Measurements from ENCODE around the gene YEATS4. TPM values are rescaled to one million over a fixed set of nuclear protein-coding genes. Genes with fewer than 3 reads are reported as not detected.

YEATS4 gene
- total and polyA plus RNA-seq, 4 donors = 9.9 to 23.8 (median 15.5) TPM

GRCh38 chr12:69334158-69334557, 25.4 kb upstream of the YEATS4 start:
- Histone ChIP-seq H3K4me3 (ENCODE audit: low read depth in 1 of 3, low read length in 3 of 3) (no peak overlapping the region), H3K4me1 (ENCODE audit: control insufficient read depth in 4 of 4, insufficient read depth in 4 of 4, low read length in 3 of 4) (peaks cover 2 to 46% (median 26%) of the 10 kb centered on the region in 4 donors), H3K36me3 (ENCODE audit: control insufficient read depth in 4 of 4, insufficient read depth in 3 of 4, low read depth in 1 of 4, low read length in 3 of 4) (no peaks in the 10 kb centered on the region), H3K9me3 (ENCODE audit: control insufficient read depth in 4 of 4, low read length in 3 of 4) (no peaks in the 10 kb centered on the region), H3K27me3 (ENCODE audit: control insufficient read depth in 4 of 4, insufficient read depth in 4 of 4, low read length in 3 of 4) (no peaks in the 10 kb centered on the region), H3K27ac (ENCODE audit: low read depth in 1 of 2, low read length in 2 of 2) (no peak overlapping the region), H3K9ac (ENCODE audit: low read depth in 1 of 2, low read length in 2 of 2) (no peak overlapping the region)
- no peak for DNase-seq (ENCODE audit: low spot score)
- TF ChIP-seq FOXA2 (IDR thresholded peaks at IDR 0.05) (no peak), REST (IDR thresholded peaks at IDR 0.05) (no peak), ATF3 (IDR thresholded peaks at IDR 0.05) (no peak), GABPA (IDR thresholded peaks at IDR 0.05 in 1 of 2, conservative IDR thresholded peaks at IDR 0.05 in 1 of 2) (no peak), MAX (IDR thresholded peaks at IDR 0.05) (no peak), NR2F2 (IDR thresholded peaks at IDR 0.05) (no peak), JUND (IDR thresholded peaks at IDR 0.05) (no peak), RXRA (IDR thresholded peaks at IDR 0.05) (no peak), HNF4A (conservative IDR thresholded peaks at IDR 0.05) (no peak)

GRCh38 chr12:69337311-69338090, 22.0 kb upstream of the YEATS4 start:
- Histone ChIP-seq H3K9ac (ENCODE audit: low read depth in 1 of 2, low read length in 2 of 2) (no peak overlapping the region), H3K4me3 (ENCODE audit: low read depth in 1 of 3, low read length in 3 of 3) (no peak overlapping the region), H3K4me1 (ENCODE audit: control insufficient read depth in 4 of 4, insufficient read depth in 4 of 4, low read length in 3 of 4) (peaks cover 5 to 59% (median 45%) of the 10 kb centered on the region in 4 donors), H3K27ac (ENCODE audit: low read depth in 1 of 2, low read length in 2 of 2) (peak overlapping the region; percentile 33 to 70), H3K36me3 (ENCODE audit: control insufficient read depth in 4 of 4, insufficient read depth in 3 of 4, low read depth in 1 of 4, low read length in 3 of 4) (no peaks in the 10 kb centered on the region), H3K9me3 (ENCODE audit: control insufficient read depth in 4 of 4, low read length in 3 of 4) (no peaks in the 10 kb centered on the region), H3K27me3 (ENCODE audit: control insufficient read depth in 4 of 4, insufficient read depth in 4 of 4, low read length in 3 of 4) (no peaks in the 10 kb centered on the region)
- 49% methylated on average over 2 of the region's 2 CpGs for WGBS
- TF ChIP-seq ATF3 (IDR thresholded peaks at IDR 0.05) (no peak), EGR1 (IDR thresholded peaks at IDR 0.05; ENCODE audit: low read depth in 2 of 2) (peak in 1 of 2 donors; percentile 23)
- DNase-seq (ENCODE audit: low spot score) = no peak

GRCh38 chr12:69338120-69338859, 21.3 kb upstream of the YEATS4 start:
- Histone ChIP-seq H3K9me3 (ENCODE audit: control insufficient read depth in 4 of 4, low read length in 3 of 4) (no peaks in the 10 kb centered on the region), H3K9ac (ENCODE audit: low read depth in 1 of 2, low read length in 2 of 2) (no peak overlapping the region), H3K27me3 (ENCODE audit: control insufficient read depth in 4 of 4, insufficient read depth in 4 of 4, low read length in 3 of 4) (no peaks in the 10 kb centered on the region), H3K4me3 (ENCODE audit: low read depth in 1 of 3, low read length in 3 of 3) (no peak overlapping the region), H3K27ac (ENCODE audit: low read depth in 1 of 2, low read length in 2 of 2) (peak overlapping the region; percentile 49 to 62), H3K36me3 (ENCODE audit: control insufficient read depth in 4 of 4, insufficient read depth in 3 of 4, low read depth in 1 of 4, low read length in 3 of 4) (no peaks in the 10 kb centered on the region), H3K4me1 (ENCODE audit: control insufficient read depth in 4 of 4, insufficient read depth in 4 of 4, low read length in 3 of 4) (peaks cover 5 to 56% (median 44%) of the 10 kb centered on the region in 4 donors)
- no peak for DNase-seq (ENCODE audit: low spot score)
- 67% methylated on average over 3 of the region's 3 CpGs for WGBS
- peak; percentile 78 for TF ChIP-seq ZBTB33 (IDR thresholded peaks at IDR 0.05)
- TF ChIP-seq REST (IDR thresholded peaks at IDR 0.05) = peak; percentile 79
- TF ChIP-seq JUND (IDR thresholded peaks at IDR 0.05) = peak; percentile 83 to 95
- peak; percentile 69 to 97 for TF ChIP-seq EGR1 (IDR thresholded peaks at IDR 0.05; ENCODE audit: low read depth in 2 of 2)
- TF ChIP-seq SP1 (IDR thresholded peaks at IDR 0.05) = peak; percentile 92
- TF ChIP-seq HNF4A (conservative IDR thresholded peaks at IDR 0.05) = peak; percentile 97 to 98
- TF ChIP-seq TAF1 (conservative IDR thresholded peaks at IDR 0.05) = no peak
- TF ChIP-seq FOXA1 (IDR thresholded peaks at IDR 0.05) = peak; percentile 88
- peak; percentile 96 for TF ChIP-seq HNF4G (IDR thresholded peaks at IDR 0.05)
- peak; percentile 31 to 48 for TF ChIP-seq RAD21 (IDR thresholded peaks at IDR 0.05)

Measured in liver (tissue), 9 donors.